ACC112 (cell line): ENCODE measurements around the gene PSMD8.
"Not testable (repeated sequence)": the region's sequence is repeated elsewhere in the genome, so short reads cannot be mapped to it uniquely, and the experiment has no call there.

ENCODE experiments used
- H2AFZ ChIP-seq: fragments of 200-600 bp; sonication (generic); one replicate; pipeline ENCODE4 v1.6.0; 2017; ENCODE audit warnings: antibody characterized with exemption, low read length; ENCODE audit not compliant: unreplicated experiment
- H3K27ac ChIP-seq: fragments of 200-600 bp; sonication (generic); 2 replicates; pipeline ENCODE4 v1.5.1; 2014; ENCODE audit warnings: low read depth, mild to moderate bottlenecking, antibody characterized with exemption, low read length, moderate library complexity
- H3K27me3 ChIP-seq: fragments of 200-600 bp; sonication (generic); 2 replicates; pipeline ENCODE4 v1.6.1; 2014; ENCODE audit warnings: mild to moderate bottlenecking, antibody characterized with exemption, low read length, moderate library complexity, mixed read lengths; ENCODE audit not compliant: insufficient read depth
- H3K36me3 ChIP-seq: fragments of 200-600 bp; sonication (generic); 2 replicates; pipeline ENCODE4 v1.6.1; 2016; ENCODE audit warnings: mild to moderate bottlenecking, antibody characterized with exemption, low read length, moderate library complexity, mixed read lengths; ENCODE audit not compliant: insufficient read depth
- H3K4me1 ChIP-seq: fragments of 200-600 bp; sonication (generic); one replicate; pipeline ENCODE4 v1.6.1; 2016; ENCODE audit warnings: low read length, mixed read lengths; ENCODE audit not compliant: insufficient read depth, unreplicated experiment, control insufficient read depth
- H3K4me3 ChIP-seq: fragments of 200-600 bp; sonication (generic); 2 replicates; pipeline ENCODE4 v1.5.1; 2014; ENCODE audit warnings: mild to moderate bottlenecking, low read depth, low read length
- H3K79me2 ChIP-seq: fragments of 200-600 bp; sonication (generic); one replicate; pipeline ENCODE4 v1.6.0; 2016; ENCODE audit warnings: low read length; ENCODE audit not compliant: control insufficient read depth, unreplicated experiment, insufficient read depth

PSMD8 gene

GRCh38 chr19:38362076-38362945 lies 12.1 kb upstream of the PSMD8 start:
- H3K4me1 ChIP-seq = no peaks in the 10 kb centered on the region
- H3K27me3 ChIP-seq = peaks cover 31% of the 10 kb centered on the region
- H3K27ac ChIP-seq = no peak overlapping the region
- H3K79me2 ChIP-seq = no peaks in the 10 kb centered on the region
- peak overlapping the region; percentile 82 for H3K4me3 ChIP-seq
- H3K36me3 ChIP-seq = no peaks in the 10 kb centered on the region
- no peak overlapping the region for H2AFZ ChIP-seq

GRCh38 chr19:38362946-38363688 lies 11.3 kb upstream of the PSMD8 start:
- H3K36me3 ChIP-seq, H3K4me1 ChIP-seq, H3K4me3 ChIP-seq, H2AFZ ChIP-seq, H3K79me2 ChIP-seq, H3K27ac ChIP-seq: not testable (repeated sequence)
- H3K27me3 ChIP-seq = peaks cover 29% of the 10 kb centered on the region

GRCh38 chr19:38367041-38367440 lies 7.3 kb upstream of the PSMD8 start:
- H3K27me3 ChIP-seq = no peaks in the 10 kb centered on the region
- no peak overlapping the region for H2AFZ ChIP-seq
- H3K27ac ChIP-seq = no peak overlapping the region
- H3K4me3 ChIP-seq = no peak overlapping the region
- H3K4me1 ChIP-seq = no peaks in the 10 kb centered on the region
- H3K79me2 ChIP-seq = no peaks in the 10 kb centered on the region
- H3K36me3 ChIP-seq = no peaks in the 10 kb centered on the region

- Histone ChIP-seq H3K79me2 (no peaks in the 10 kb centered on the region), H3K27ac (no peak overlapping the region), H3K36me3 (no peaks in the 10 kb centered on the region), H3K27me3 (no peaks in the 10 kb centered on the region), H2AFZ (no peak overlapping the region), H3K4me3 (no peak overlapping the region), H3K4me1 (no peaks in the 10 kb centered on the region)
Measured at GRCh38 chr19:38369584-38369983, 4.8 kb upstream of the PSMD8 start.

- Histone ChIP-seq H3K27me3 (no peaks in the 10 kb centered on the region), H3K79me2 (peaks cover 4% of the 10 kb centered on the region), H3K36me3 (no peaks in the 10 kb centered on the region), H3K27ac (no peak overlapping the region), H3K4me3 (no peak overlapping the region), H3K4me1 (no peaks in the 10 kb centered on the region), H2AFZ (no peak overlapping the region)
Measured at GRCh38 chr19:38370299-38370698, 4.1 kb upstream of the PSMD8 start.

- Histone ChIP-seq H3K4me1 (peaks cover 2% of the 10 kb centered on the region), H3K79me2 (peaks cover 12% of the 10 kb centered on the region), H3K36me3 (no peaks in the 10 kb centered on the region), H3K27me3 (no peaks in the 10 kb centered on the region), H3K4me3 (no peak overlapping the region), H2AFZ (no peak overlapping the region), H3K27ac (no peak overlapping the region)
Measured at GRCh38 chr19:38371081-38371480, 3.3 kb upstream of the PSMD8 start.

- peak overlapping the region; percentile 19; the same call in 1 of the 2 replicates for H3K27ac ChIP-seq
- peaks cover 4% of the 10 kb centered on the region; the same call in 1 of the 2 replicates for H3K36me3 ChIP-seq
- H3K4me3 ChIP-seq = peak overlapping the region; percentile 89
- peak overlapping the region; percentile 97 for H2AFZ ChIP-seq
- peaks cover 33% of the 10 kb centered on the region for H3K79me2 ChIP-seq
- H3K4me1 ChIP-seq = peaks cover 10% of the 10 kb centered on the region
- no peaks in the 10 kb centered on the region for H3K27me3 ChIP-seq
Measured at GRCh38 chr19:38373907-38374331, 452 bp upstream of the PSMD8 start.

GRCh38 chr19:38375098-38375493 lies 725 bp downstream of the PSMD8 start:
- Histone ChIP-seq H3K27ac (peak overlapping the region; percentile 62), H3K36me3 (peaks cover 4% of the 10 kb centered on the region; the same call in 1 of the 2 replicates), H3K4me3 (peak overlapping the region; percentile 89), H3K27me3 (no peaks in the 10 kb centered on the region), H3K79me2 (peaks cover 40% of the 10 kb centered on the region), H3K4me1 (peaks cover 10% of the 10 kb centered on the region), H2AFZ (peak overlapping the region; percentile 21)

- H3K27ac ChIP-seq = peak overlapping the region; percentile 62
- H2AFZ ChIP-seq = no peak overlapping the region
- H3K4me1 ChIP-seq = peaks cover 10% of the 10 kb centered on the region
Measured at GRCh38 chr19:38375748-38376147, 1.4 kb downstream of the PSMD8 start.

GRCh38 chr19:38376576-38376975 lies 2.2 kb downstream of the PSMD8 start:
- H3K4me1 ChIP-seq = peaks cover 10% of the 10 kb centered on the region
- peaks cover 40% of the 10 kb centered on the region for H3K79me2 ChIP-seq
- no peak overlapping the region for H3K27ac ChIP-seq
- no peaks in the 10 kb centered on the region for H3K27me3 ChIP-seq
- H3K4me3 ChIP-seq = peak overlapping the region; percentile 89
- H3K36me3 ChIP-seq = peaks cover 10% of the 10 kb centered on the region; the same call in 1 of the 2 replicates
- no peak overlapping the region for H2AFZ ChIP-seq

More at GRCh38 chr19:38375748-38376147, 1.4 kb downstream of the PSMD8 start:
- Histone ChIP-seq H3K36me3 (peaks cover 4% of the 10 kb centered on the region; the same call in 1 of the 2 replicates), H3K79me2 (peaks cover 40% of the 10 kb centered on the region), H3K27me3 (no peaks in the 10 kb centered on the region), H3K4me3 (peak overlapping the region; percentile 89)
